Spinal cord (tissue), 10 donors: ENCODE results near the gene OSBPL6. TPM values are rescaled to one million over a fixed set of nuclear protein-coding genes. Genes with fewer than 3 reads are reported as not detected.
A peak's percentile ranks its signal among the peaks of the same experiment; 100 is the strongest.

Source experiments
- DNase-seq, 6 donors: peaks; one replicate each; pipeline versions ENCODE4 v3.0.0 to v3.0.0-alpha.2; 2013 to 2015; ENCODE audit warnings: low spot score in 6 of 6, low read depth in 4 of 6
- H3K27ac ChIP-seq: one replicate; pipeline ENCODE4 v1.5.1; 2013; ENCODE audit warnings: low read depth, low read length, control low read depth
- H3K27me3 ChIP-seq: one replicate; pipeline ENCODE4 v1.6.1; 2013; ENCODE audit warnings: low read length; ENCODE audit not compliant: control insufficient read depth, insufficient read depth
- H3K36me3 ChIP-seq: one replicate; pipeline ENCODE4 v1.6.1; 2013; ENCODE audit warnings: low read length; ENCODE audit not compliant: control insufficient read depth, insufficient read depth
- H3K4me1 ChIP-seq: one replicate; pipeline ENCODE4 v1.6.1; 2013; ENCODE audit warnings: low read length; ENCODE audit not compliant: control insufficient read depth, insufficient read depth
- H3K4me3 ChIP-seq: one replicate; pipeline ENCODE4 v1.5.1; 2013; ENCODE audit warnings: low read depth, low read length, control low read depth
- H3K9me3 ChIP-seq: one replicate; pipeline ENCODE4 v1.6.1; 2013; ENCODE audit warnings: low read length; ENCODE audit not compliant: control insufficient read depth, insufficient read depth
- WGBS: methylation state at CpG from one replicate; pipeline ENCODE4 v1.1.5; 2013; ENCODE audit warnings: missing lambda C conversion rate; ENCODE audit not compliant: insufficient coverage; 5-methylcytosine and 5-hydroxymethylcytosine counted together
- polyA plus RNA-seq, 2 donors: library from polyadenylated mRNA; unstranded; fragments of 120-200 nt; gene quantifications; one replicate each; pipeline ENCODE4 v1.2.1, GENCODE V29; 2013; ENCODE audit not compliant: insufficient read length in 2 of 2
- total RNA-seq, 2 donors: library from RNA; depleted of rRNA in 1 of 2; stranded (reverse); fragments of 120-200 nt in 1 of 2; fragments of >200 nt in 1 of 2; gene quantifications; one replicate each; pipeline versions ENCODE4 v1.2.3 to v1.2.4, GENCODE V29; 2013 to 2014
- donor health status: healthy.

OSBPL6 gene
- total and polyA plus RNA-seq, 4 donors = 7.3 to 18.8 (median 17.8) TPM

DNA sequence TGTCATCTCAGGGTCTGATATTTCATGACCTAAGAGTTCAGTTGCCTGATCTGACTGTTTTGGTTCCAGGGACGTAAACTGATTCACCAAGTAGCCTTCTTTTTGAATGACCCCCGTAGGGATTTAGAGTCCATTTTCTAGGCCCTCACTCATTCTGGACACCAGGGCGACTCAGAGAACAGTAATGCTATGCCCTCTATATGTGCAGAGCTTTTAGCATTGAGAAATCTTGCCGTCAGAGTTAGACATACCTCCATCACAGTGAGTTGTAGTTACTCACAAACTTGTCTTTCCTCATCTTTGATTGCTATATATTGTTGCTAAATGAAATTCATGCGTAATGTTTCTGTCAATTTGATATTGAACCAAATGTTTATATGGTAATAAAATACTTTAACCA lies 92.3 kb downstream of the OSBPL6 start:
- no peak for DNase-seq
- WGBS = 89% methylated on average over 3 of the region's 5 CpGs
- H3K4me3 ChIP-seq = no peak overlapping the region
- no peaks in the 10 kb centered on the region for H3K27me3 ChIP-seq
- no peaks in the 10 kb centered on the region for H3K36me3 ChIP-seq
- H3K9me3 ChIP-seq = no peaks in the 10 kb centered on the region
- H3K27ac ChIP-seq = no peak overlapping the region
- H3K4me1 ChIP-seq = no peaks in the 10 kb centered on the region

DNA sequence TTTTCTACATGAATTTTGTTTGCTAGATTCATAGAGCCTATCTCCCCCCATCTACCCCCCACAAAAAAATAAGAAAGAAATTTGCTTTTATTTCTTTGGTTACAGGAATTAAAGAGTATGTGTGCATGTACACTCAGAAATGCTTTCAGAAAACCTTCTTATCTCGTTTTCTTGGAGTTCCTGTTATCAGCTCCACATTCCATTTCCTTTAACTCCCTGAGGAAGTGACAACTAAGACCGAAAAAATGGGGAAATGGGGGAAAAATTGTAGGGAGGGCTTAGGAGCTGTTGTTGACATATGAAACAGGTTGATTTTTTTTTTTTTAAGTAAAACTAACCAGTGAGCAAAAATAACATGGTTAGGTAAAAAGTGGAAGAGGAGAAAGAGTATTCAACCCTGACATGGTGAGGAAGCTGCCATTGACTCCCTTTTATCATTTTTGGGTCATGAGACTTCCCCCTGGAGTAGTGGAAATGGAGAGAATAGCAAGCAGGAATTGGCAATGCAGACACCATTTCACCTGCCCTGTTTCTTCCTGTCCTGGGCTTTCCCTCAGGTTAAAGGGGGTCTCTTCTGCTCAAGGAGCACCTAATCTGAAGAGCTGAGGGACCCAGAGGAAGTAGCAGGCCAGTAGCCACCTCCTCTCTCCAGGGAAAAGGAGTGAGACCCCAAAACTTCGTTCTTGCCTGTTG lies 93.5 kb downstream of the OSBPL6 start:
- H3K27me3 ChIP-seq = no peaks in the 10 kb centered on the region
- H3K36me3 ChIP-seq = no peaks in the 10 kb centered on the region
- no peak overlapping the region for H3K27ac ChIP-seq
- H3K4me3 ChIP-seq = no peak overlapping the region
- no peaks in the 10 kb centered on the region for H3K4me1 ChIP-seq
- no peaks in the 10 kb centered on the region for H3K9me3 ChIP-seq
- no peak for DNase-seq
- 50% methylated on average over 1 of the region's 3 CpGs for WGBS

DNA sequence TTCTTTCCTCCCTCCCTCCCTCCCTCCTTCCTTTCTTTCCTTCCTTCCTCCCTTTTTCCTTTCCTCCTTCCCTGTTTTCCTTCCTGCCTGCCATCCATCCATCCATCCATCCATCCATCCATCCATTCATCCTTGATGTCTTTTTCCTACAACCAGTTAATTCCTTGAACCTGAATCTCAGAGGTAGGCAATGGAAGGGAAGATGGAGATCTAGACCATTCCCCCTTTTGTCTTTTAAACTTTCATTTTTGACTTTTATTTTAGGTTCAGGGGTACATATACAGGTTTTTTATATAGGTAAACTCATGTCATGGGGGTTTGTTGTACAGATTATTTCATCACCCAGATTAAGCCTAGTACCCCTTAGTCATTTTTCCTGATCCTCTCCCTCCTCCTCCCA lies 97.4 kb downstream of the OSBPL6 start:
- H3K27me3 ChIP-seq = no peaks in the 10 kb centered on the region
- no peaks in the 10 kb centered on the region for H3K36me3 ChIP-seq
- H3K4me1 ChIP-seq = no peaks in the 10 kb centered on the region
- no peak overlapping the region for H3K4me3 ChIP-seq
- no peaks in the 10 kb centered on the region for H3K9me3 ChIP-seq
- H3K27ac ChIP-seq = no peak overlapping the region
- DNase-seq = no peak

DNA sequence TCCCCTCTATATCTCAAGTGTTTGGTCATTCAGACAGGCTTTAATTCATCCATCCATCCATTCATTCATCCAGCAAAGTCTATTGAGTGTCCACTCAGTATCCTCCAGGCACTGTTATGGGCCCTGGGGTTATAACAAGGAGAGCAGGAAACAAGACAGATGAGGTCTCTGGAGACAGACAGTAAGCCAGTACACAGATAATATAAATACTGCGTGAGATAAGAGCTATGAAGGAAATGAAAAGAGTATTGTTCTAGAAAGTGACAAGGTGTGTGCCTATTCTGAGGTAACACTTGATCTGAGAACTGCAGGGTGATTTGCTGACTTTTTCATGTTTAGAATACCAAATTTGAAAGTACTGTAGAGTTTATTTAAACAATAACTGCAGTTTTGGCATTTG lies 98.3 kb downstream of the OSBPL6 start:
- H3K36me3 ChIP-seq = no peaks in the 10 kb centered on the region
- no peaks in the 10 kb centered on the region for H3K9me3 ChIP-seq
- no peak for DNase-seq
- no CpG with 5 or more reads among the region's 1 CpG for WGBS
- H3K27me3 ChIP-seq = no peaks in the 10 kb centered on the region
- H3K4me3 ChIP-seq = no peak overlapping the region
- no peak overlapping the region for H3K27ac ChIP-seq
- no peaks in the 10 kb centered on the region for H3K4me1 ChIP-seq

DNA sequence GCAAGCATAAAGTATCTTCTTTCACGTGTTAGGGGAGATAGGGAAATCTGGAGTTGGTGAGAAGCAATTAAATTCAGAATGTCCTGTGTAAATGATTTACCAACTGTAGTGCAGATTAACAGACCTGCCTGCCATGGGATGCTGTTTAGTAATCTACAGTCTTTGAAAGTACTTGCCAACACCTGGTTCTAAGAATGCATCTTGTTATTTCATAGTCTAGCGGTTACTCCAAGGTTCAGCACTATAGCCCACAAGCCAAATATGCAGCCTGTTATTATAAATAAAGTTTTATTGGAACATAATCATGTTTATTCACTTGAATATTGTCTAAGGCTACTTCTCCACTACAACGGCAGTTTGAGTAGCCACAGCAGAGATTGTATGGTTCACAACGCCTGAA lies 100.8 kb downstream of the OSBPL6 start:
- WGBS = 100% methylated on average over 1 of the region's 4 CpGs
- DNase-seq = no peak
- H3K9me3 ChIP-seq = no peaks in the 10 kb centered on the region
- H3K36me3 ChIP-seq = no peaks in the 10 kb centered on the region
- no peak overlapping the region for H3K27ac ChIP-seq
- H3K4me1 ChIP-seq = no peaks in the 10 kb centered on the region
- no peaks in the 10 kb centered on the region for H3K27me3 ChIP-seq
- H3K4me3 ChIP-seq = no peak overlapping the region

DNA sequence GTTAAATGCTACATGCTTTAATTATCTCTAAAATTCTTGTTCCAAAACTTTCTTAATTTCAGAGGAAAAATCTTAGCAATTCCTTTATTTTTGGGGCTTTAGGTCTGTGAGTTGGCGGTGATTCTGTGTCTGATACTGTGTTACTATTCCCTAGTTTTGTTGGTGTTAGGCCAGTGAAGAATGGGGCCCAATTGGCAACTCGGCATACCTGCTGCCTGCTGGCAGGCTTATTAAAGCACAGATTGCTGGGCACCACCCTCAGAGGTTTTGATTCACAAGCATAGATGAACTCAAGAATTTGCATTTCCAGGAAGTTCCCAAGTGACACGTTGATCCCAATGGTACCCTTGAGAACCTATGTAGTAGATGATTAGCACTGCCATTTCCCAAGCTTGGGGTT lies 101.6 kb downstream of the OSBPL6 start:
- Histone ChIP-seq H3K4me1 (no peaks in the 10 kb centered on the region), H3K9me3 (no peaks in the 10 kb centered on the region), H3K27me3 (no peaks in the 10 kb centered on the region), H3K36me3 (no peaks in the 10 kb centered on the region), H3K27ac (no peak overlapping the region), H3K4me3 (no peak overlapping the region)
- DNase-seq = peak in 1 of 6 donors; percentile 54
- WGBS = 83% methylated on average over 3 of the region's 3 CpGs

DNA sequence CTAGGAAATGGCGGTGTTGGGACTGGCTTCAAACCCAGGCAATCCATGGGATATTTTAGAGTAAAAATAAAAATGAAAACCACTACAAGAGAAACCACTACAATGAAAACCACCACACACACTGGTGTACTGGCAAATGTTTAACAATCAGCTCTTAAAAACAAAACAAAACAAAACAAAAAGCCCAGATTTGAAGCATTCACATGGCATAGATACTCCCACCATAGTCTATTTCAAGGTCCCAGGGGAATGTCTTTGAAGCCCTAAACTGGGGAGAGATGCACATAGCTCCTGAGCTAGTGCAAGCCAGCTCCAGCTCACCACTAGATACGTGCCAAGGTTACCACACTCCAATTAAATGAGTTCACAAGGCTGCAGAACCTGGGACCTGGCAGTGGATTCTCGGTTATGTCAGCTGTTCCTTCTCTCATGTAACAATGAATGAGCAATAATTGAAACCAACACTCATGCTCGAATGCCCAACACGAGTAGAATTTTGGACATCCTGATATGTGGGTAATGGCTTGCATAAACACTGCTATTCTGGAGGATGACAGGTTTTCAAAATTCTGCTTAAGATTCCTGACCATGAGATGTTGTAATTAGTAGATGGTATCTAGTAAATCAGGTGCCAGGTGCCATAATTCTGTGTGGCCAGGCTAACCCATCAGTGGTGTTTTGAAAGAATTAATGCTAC lies 102.2 kb downstream of the OSBPL6 start:
- Histone ChIP-seq H3K27me3 (no peaks in the 10 kb centered on the region), H3K36me3 (no peaks in the 10 kb centered on the region), H3K4me3 (no peak overlapping the region), H3K9me3 (no peaks in the 10 kb centered on the region), H3K27ac (no peak overlapping the region), H3K4me1 (no peaks in the 10 kb centered on the region)
- WGBS = 93% methylated on average over 3 of the region's 5 CpGs
- no peak for DNase-seq

DNA sequence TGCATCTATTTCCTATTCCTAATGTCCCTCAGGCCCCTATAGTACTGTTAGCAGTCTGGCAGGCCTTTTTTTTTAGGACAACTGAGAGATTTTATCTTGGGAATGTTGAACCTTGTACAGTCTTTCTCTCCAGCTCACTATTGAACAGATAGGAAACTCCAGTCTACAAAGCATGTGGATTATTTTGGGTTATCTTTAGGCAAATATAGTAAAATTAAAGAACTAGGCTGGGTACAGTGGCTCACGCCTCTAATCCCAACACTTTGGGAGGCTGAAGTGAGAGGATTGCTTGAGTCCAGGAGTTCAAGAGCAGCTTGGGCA lies 102.7 kb downstream of the OSBPL6 start:
- no peak overlapping the region for H3K27ac ChIP-seq
- H3K4me1 ChIP-seq = no peaks in the 10 kb centered on the region
- no peaks in the 10 kb centered on the region for H3K36me3 ChIP-seq
- WGBS = no CpG with 5 or more reads among the region's 1 CpG
- H3K27me3 ChIP-seq = no peaks in the 10 kb centered on the region
- DNase-seq = no peak
- no peaks in the 10 kb centered on the region for H3K9me3 ChIP-seq
- no peak overlapping the region for H3K4me3 ChIP-seq

DNA sequence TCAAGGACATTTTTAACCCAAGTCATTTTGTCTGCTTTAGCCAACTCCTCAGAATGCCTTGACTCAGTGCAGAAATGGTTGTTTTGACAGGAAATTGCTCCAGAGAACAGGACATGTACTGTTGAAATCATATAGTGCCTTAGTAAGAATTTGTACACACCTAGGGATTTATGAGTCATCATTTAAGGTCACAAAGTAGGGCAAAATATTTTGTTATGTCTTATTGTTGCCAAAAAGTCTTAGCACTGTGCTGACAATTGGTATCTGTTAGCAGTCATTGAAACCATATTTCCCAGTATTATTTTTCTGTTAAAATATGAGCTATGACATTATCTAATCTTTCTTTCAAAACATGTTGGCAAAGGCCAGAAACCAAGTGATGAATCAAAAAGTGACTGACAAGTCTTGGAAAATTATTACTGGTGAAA lies 104.5 kb downstream of the OSBPL6 start:
- Histone ChIP-seq H3K27ac (no peak overlapping the region), H3K4me3 (no peak overlapping the region), H3K27me3 (no peaks in the 10 kb centered on the region), H3K36me3 (no peaks in the 10 kb centered on the region), H3K9me3 (no peaks in the 10 kb centered on the region), H3K4me1 (no peaks in the 10 kb centered on the region)
- no peak for DNase-seq

DNA sequence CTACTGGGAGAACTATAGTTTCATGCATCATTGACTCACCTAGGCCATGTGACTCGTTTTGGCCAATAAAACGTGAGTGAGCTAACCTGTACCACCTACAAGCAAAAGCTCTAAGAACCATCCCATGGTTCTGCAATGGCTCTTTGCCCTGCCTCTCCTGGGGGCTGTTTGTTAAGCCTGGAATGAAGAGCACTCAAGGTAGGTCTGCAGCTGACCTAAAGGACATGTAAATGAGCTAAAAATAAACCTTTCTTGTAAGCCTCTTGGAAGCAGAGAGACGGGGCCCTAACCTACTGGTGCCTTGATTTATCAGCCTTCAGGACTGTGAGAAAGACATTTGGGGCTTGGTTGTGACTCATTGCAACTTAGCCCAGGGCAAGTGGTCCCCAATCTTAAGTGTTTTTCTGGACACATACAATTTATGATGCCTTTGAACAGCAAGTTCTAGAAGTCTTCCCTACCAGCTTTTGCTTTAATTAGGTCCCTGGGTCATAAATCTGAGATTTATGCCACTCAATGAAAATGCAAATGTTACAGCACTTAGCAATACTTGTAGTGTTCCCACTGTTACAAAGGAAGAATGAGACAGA lies 107.4 kb downstream of the OSBPL6 start:
- Histone ChIP-seq H3K4me1 (no peaks in the 10 kb centered on the region), H3K4me3 (no peak overlapping the region), H3K27ac (no peak overlapping the region), H3K27me3 (no peaks in the 10 kb centered on the region), H3K36me3 (no peaks in the 10 kb centered on the region), H3K9me3 (no peaks in the 10 kb centered on the region)
- peak in 1 of 6 donors; percentile 29 for DNase-seq
- 50% methylated on average over 1 of the region's 3 CpGs for WGBS
